HuH-7 (cell line): Measurements from ENCODE around the gene PSMB7.

Experiments
- DNase-seq: peaks from one replicate; pipeline ENCODE4 v3.0.0; 2011; ENCODE audit warnings: low spot score

Gene PSMB7

GRCh38 chr9:124345751-124346281 is 69.4 kb downstream of the PSMB7 start:
- no peak for DNase-seq

- DNase-seq: no peak
These were observed 70.2 kb downstream of the PSMB7 start for GRCh38 chr9:124345063-124345462.

GRCh38 chr9:124344291-124345050 is 70.8 kb downstream of the PSMB7 start:
- no peak for DNase-seq

- DNase-seq: no peak
These were observed 71.5 kb downstream of the PSMB7 start for GRCh38 chr9:124343533-124344290.

- no peak for DNase-seq
These were observed 72.3 kb downstream of the PSMB7 start for GRCh38 chr9:124342776-124343485.

- no peak for DNase-seq
These were observed 72.9 kb downstream of the PSMB7 start for GRCh38 chr9:124342402-124342775.

GRCh38 chr9:124341455-124342170 is 73.6 kb downstream of the PSMB7 start:
- no peak for DNase-seq

GRCh38 chr9:124340219-124341069 is 74.8 kb downstream of the PSMB7 start:
- DNase-seq: no peak

GRCh38 chr9:124339603-124340146 is 75.6 kb downstream of the PSMB7 start:
- no peak for DNase-seq

GRCh38 chr9:124337562-124337961 is 77.7 kb downstream of the PSMB7 start:
- no peak for DNase-seq

- no peak for DNase-seq
These were observed 79.9 kb downstream of the PSMB7 start for GRCh38 chr9:124335320-124335707.

- no peak for DNase-seq
These were observed 80.5 kb downstream of the PSMB7 start for GRCh38 chr9:124334568-124335319.

GRCh38 chr9:124333203-124333579 is 82.1 kb downstream of the PSMB7 start:
- DNase-seq: no peak

- no peak for DNase-seq
These were observed 82.7 kb downstream of the PSMB7 start for GRCh38 chr9:124332361-124333202.

GRCh38 chr9:124331580-124331979 is 83.7 kb downstream of the PSMB7 start:
- no peak for DNase-seq

- DNase-seq: no peak
These were observed 85.1 kb downstream of the PSMB7 start for GRCh38 chr9:124330011-124330697.

- DNase-seq: no peak
These were observed 85.9 kb downstream of the PSMB7 start for GRCh38 chr9:124329206-124329792.

GRCh38 chr9:124328285-124328684 is 87.0 kb downstream of the PSMB7 start:
- no peak for DNase-seq
